Measurements from ENCODE around the gene OR10G8.
"Not testable (repeated sequence)": the region's sequence is repeated elsewhere in the genome, so short reads cannot be mapped to it uniquely, and the experiment has no call there.

Gene OR10G8, protein sequence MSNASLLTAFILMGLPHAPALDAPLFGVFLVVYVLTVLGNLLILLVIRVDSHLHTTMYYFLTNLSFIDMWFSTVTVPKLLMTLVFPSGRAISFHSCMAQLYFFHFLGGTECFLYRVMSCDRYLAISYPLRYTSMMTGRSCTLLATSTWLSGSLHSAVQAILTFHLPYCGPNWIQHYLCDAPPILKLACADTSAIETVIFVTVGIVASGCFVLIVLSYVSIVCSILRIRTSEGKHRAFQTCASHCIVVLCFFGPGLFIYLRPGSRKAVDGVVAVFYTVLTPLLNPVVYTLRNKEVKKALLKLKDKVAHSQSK

DNA sequence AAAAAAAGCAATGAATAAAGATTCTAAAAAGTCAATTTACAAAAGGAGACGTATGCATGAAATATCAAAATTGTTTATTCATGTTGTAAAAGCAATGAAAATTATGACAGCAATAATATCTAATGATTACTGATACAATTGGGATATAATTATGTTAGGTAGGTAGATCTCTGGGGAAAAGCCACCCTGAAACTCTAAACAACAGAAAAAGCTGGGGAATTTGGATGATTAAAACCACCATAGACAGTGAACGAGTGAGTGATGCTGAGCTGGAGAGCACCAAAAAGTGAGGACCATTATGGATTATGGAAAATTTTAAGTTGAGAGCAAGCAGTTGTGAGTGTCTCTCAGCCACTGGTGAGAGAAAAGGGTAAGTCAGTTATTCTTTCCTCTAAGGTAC lies at the start of gene OR10G8:
Gene OR10G8, plus strand, starts transcription at position 301 of the 400 bp plus-strand sequence. CDS start 2,825 bp downstream, outside the sequence.
- DNase-seq: no peak

DNA sequence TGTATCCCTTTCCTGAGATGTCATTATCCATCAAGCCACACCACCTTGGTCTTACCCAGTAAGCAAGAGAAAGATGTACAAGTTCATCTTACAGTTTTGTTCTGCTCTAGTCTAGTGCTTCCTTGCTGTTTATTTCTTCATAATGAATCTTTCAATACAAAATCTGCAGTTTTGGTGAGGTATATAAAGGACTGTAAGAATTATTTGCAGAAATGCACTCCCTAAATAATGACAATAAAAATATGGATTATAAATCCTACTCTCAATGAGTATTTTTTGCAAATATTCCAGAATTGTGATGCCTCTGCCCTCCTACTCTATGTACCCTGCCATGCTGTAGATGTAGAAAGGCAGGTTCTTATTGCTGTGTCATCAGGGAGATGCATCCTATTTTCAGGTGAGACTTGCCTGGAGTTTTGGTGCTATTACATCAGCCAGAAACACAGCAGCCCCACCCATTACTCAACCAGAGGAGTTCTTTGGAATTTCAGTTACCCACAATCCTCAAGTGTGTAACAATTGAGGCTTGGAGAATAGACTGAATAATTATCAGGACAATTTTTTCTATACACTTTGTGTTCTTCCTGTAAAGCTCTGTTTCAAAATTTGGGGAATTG lies 48.8 kb upstream of the OR10G8 start, which contains the start of gene OR10S1:
Gene OR10S1, minus strand, starts transcription at position 51 of the 617 bp plus-strand sequence. CDS start 117 bp downstream, outside the sequence.
- DNase-seq: no peak

DNA sequence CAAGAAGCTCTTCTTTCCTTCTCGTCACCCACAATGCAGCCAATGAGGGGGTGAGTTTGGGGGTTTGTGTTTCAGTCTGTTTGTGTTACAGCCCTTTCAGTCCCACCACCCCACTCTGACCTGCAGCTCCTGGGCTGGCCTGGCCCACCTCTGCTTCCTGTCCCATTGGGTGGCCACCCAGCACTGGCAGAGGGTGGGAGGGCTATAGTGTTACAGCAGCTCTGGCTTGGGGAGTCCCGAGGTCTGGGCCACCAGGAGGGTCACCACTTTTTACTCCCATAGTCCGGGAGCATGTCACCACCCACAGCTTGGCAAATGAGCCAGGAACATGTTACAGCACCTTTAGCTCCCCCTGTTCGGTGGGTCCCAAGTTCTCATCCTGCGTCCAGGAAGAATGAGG lies 47.3 kb upstream of the OR10G8 start:
- DNase-seq: no peak

DNA sequence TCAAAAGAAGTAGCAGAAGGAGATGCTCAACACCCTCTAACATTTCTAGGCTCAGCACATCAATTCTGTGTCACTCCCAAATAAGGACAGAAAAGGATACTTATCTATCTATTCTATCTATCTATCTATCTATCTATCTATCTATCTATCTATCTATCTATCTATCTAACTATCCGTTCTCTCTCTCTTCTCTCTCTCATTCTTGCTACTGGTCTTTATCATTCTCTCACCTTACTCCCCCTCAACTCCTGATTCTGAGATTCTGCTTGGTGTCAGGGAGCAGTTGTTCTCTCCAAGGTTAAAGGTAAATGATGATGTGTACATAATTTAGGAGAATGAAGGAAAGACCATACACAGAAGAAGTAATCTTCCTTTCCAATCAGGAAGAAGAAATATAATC lies 31.5 kb upstream of the OR10G8 start, which contains the start of gene OR10G6:
Gene OR10G6, minus strand, starts transcription at position 43 of the 400 bp plus-strand sequence. Its CDS starts 0 bp downstream, at position 43.
- DNase-seq: no peak

DNA sequence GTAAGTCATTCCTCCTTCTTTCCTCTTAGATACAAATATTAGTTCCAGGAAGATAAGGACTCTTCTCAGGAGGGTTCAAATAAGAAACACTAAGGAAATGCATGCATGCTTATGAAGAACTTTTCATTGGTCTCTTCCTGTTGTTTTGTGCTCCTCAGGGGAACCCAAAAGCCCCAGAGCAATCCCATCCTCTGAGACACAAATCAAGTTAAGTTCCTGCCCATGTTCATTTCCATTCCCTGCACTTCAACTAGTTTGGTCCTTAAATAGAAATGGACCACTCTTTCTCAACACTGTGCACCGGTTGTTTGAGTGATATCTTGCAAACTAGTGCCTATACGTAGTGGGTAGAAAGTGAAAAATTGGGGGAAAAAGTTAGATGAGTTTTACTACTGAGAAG lies 13.9 kb upstream of the OR10G8 start, which contains the start of gene OR10G4:
Gene OR10G4, plus strand, starts transcription at position 301 of the 400 bp plus-strand sequence. CDS start 2,578 bp downstream, outside the sequence.
- no peak for DNase-seq

DNA sequence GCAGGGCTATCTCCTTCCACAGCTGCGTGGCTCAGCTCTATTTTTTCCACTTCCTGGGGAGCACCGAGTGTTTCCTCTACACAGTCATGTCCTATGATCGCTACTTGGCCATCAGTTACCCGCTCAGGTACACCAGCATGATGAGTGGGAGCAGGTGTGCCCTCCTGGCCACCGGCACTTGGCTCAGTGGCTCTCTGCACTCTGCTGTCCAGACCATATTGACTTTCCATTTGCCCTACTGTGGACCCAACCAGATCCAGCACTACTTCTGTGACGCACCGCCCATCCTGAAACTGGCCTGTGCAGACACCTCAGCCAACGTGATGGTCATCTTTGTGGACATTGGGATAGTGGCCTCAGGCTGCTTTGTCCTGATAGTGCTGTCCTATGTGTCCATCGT lies 10.8 kb upstream of the OR10G8 start:
- DNase-seq: not testable (repeated sequence)

DNA sequence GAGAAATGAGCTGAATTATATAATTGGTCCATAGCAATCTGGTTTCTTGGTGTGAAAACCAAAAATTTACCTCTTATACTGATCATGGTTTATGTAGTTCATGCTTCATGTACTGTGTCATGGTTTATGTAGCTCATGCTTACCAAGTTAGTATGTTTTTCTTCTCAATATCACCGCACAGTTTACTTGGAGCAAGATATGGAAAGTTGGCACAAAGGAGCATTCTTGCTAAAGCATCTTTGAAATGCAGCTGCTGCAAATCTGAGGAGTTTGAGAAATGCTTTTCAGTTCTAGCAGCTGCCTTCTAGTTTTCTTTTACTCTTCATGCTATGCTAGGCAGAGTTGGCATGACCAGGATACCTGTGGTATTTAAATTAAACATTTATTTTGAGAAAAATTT lies 10.1 kb downstream of the OR10G8 start:
- no peak for DNase-seq

DNA sequence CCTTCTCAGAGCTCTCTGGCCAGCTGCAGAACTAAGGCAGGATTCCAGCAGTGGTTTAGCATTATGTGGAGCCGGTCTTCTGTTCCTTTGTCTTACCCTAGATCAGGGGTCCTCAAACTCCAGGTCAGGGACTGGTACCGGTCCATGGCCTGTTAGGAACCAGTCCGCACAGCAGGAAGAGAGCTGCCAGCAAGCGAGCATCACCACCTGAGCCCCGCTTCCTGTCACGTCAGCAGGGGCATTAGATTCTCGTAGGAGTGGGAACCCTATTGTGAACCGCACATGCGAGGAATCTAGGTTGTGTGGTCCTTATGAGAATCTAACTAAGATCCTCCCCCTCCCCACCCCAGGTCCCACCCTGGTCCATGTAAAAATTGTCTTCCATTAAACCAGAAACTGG lies 13.0 kb downstream of the OR10G8 start:
- no peak for DNase-seq

DNA sequence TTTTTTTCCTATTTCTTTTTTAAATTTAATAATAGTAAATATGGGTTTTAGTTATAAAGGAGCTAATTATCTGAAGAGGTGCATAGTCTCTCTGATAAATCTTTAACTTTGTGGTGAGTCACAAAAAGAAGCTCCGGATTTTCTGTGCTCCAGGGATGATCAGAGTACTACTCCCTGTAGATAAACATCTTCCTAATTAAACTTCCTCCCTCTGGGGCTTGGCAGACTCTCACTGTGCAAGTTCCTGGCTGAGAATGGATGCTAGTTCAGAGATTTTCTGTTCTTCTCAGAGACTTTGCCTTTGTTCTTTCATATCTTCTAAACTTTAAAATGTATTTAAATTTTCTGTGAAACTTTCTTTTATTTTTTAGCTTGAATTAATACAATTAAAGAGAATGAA lies 14.7 kb downstream of the OR10G8 start, which contains the start of gene OR10G7:
Gene OR10G7, minus strand, starts transcription at position 72 of the 400 bp plus-strand sequence. CDS start 2,324 bp downstream, outside the sequence.
- no peak for DNase-seq

DNA sequence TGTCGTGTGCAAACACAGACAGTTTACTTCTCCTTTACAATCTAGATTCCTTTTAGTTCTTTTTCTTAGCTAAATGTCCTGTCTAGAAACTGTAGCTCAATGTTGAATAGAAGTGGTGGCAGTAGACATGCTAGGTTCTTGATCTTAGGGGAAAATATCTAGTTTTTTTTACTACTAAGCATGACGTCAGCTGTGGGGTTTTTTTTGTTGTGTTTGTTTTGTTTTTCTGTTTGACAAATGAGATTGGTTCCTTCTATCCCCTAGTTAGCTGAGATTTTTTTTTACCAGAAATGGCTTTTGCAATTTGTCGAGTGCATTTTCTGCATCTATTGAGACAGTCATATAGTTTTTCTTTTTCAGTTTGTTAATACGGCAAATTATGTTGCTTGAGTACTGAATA lies 16.8 kb downstream of the OR10G8 start:
- no peak for DNase-seq

DNA sequence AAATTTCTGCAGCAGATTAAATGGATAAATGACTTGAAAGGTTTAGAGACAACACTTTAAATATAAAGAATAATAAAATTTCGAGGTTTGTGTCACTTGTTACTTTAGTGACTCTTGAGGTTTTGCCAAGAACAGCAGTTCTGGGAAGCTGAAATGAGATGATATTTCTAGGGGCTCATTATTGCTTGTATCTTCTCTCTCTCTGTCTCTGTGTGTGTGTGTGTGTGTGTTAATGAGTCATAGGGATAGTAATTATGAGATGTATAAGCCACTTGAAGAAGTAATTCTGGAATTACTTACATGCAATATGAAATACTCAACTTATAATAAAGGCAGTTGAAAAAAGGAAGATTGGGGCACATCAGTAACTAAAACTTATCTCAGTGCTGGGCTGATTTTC lies 24.1 kb downstream of the OR10G8 start:
- no peak for DNase-seq

DNA sequence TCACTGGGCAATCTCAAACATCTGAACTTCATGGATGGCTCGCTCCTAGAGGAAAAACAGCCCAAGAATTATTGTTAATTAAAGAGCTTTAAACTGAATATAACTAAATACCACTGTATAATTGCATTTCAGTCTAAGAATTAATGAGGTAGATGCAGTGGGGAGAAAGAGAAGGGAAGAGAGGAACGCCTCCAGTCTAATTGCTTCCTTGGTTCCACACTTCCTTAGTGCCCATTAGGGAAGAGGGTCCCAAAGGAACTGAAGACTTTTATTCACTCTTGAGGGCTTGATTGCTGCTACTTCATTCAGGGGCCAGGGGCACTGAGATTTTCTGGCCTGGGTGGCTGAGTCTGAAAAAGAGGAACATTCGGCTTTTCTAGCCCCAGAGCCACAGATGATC lies 26.4 kb downstream of the OR10G8 start:
- no peak for DNase-seq

DNA sequence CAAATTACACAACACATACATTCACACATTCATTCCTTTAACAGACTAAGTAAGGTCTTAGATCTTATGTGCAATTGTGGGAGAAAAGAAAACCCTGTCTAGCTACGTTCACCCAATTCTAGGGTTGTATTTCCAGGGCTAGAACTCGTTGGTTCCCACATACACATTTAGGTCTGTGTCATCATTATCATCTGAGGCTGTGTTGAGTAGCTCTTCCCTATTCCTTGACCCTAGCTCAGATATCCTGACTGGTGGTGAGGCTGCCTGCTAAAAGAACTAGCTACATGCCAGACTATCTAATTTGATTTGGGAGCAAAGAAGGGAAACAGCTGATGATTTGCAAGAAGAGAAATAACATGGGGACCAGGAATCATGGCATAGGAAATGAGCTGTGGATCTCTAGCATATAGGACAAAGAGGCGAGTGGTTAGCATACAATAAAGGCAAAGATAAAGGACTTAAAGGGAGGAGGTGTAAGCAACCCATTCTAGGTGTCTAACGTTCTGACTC lies 42.1 kb downstream of the OR10G8 start:
- DNase-seq: peak; percentile 27

DNA sequence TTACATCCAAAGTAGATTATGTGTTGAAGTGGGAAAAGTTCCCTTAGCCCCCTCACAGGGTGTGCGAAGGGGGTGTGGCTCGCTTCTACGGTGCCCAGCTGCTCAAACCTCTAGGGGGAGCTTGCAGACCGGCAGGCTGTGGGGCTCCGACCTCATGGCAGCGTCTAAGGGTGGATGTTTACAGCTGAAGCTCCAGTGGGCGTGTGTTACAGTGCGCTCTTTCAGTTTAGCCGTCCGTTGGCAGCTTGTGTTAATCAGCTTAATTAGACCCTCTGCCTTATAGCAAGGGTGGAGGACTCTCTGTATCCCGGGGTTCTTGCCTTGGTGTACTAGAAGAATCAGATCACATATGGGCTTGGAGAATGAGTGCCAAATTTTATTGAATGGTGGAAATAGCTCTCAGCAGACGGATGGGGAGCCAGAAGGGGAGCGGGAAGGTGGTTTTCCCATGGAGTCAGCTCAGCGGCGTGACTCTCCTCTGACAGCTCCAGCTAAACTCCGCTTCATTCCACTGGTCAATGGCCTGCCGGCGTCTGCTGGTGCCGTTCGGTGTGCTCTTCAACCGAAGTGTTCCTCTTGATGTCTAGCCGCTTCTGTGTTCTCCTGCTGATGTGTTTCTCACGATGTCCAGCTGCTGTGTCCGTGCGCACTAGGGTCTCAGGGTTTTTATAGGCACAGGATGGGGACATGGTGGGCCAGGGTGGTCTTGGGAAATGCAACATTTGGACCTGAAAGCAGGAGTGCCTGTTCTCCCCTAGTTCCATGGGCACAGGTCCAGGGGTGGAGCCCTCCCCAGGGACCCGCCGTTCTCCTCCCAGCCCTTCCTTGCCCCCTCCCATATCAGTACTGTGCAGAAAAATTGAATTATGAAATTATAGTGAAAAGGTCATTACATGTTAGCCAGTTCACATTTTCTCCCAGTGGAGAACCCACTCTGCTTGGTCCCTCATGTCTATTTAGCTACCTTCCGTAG lies 43.1 kb downstream of the OR10G8 start:
- DNase-seq: peak; percentile 78

DNA sequence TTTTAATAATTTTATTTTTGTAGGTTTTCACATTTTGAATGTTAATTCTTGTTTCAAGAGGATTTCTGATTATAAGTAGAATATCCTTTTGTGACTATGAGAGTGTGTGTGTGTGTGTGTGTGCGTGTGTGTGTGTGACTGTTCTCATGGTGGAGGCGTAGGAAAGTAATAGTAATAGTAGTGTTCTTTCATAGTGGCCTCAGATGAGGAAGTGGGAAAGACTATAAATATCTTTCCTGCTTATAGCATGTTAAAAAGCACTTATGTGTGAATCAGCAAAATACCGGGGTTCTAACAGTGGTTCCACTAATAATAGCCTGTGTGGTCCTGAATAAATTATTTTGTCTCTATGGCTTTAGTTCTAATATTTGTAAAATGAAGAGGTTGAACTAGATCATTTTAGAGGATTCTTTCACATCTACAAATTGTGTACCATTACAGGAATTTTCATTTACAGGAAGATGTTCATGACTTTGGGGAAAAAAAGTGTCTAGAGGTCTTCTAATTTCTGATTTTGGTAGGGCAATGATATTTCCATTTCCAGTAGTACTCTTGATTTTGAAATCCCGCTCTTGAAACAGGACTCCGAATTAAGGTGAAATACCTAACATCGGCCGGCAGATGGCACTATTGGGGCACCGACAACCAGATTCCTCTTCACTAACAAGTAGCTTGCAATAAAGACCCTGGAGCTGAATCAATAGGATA lies 44.5 kb downstream of the OR10G8 start:
- DNase-seq: peak; percentile 86

DNA sequence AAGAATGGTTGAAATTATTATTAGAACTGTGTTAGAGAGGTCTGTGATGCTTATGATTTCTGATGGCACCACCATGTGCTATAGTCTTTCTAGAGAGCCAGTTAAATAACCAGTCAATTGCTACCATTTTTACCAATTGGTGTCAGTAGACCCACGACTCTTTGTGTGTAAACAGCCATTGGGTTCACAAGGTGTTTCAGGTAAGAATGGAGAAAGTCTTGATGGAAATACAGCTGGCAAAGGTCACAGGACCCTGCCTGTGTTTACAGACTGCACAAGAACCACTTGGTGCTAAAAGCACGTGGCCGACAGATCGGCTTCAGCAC lies 45.0 kb downstream of the OR10G8 start:
- no peak for DNase-seq

DNA sequence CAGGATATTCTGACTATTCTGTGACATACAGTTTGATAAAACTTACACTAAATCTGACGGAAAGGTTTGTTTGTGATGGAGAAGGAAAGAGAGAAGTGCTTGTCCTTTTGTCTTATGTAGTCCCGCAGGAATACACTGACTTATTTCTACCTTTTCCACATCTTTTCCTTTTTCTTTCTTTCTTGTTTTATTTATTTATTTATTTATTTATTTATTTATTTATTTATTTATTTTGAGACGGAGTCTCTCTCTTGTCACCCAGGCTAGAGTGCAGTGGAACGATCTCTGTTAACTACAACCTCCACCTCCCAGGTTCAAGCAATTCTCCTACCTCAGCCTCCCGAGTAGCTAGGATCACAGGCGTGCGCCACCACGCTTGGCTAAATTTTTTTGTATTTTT lies 45.5 kb downstream of the OR10G8 start:
- DNase-seq: no peak

DNA sequence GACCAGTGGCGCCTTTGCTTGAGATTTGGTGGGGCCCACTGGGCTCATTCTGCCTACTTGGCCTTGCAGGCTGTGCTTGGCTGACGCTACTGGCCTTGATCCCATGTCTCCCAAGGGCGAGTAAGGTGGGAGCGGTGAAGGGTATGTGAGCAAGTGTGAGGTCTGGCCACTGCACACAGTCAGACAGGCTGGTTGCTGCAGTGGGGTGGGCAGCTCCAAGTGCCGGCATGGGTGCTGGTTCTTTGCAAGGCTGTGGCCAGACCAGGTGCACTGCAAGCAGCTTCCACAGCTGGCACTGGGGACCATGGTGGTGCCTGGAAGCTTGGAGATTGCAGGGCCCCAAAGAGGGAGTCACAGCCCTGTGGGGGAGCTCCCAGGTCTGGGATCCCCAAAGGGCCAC lies 48.0 kb downstream of the OR10G8 start:
- no peak for DNase-seq

DNA sequence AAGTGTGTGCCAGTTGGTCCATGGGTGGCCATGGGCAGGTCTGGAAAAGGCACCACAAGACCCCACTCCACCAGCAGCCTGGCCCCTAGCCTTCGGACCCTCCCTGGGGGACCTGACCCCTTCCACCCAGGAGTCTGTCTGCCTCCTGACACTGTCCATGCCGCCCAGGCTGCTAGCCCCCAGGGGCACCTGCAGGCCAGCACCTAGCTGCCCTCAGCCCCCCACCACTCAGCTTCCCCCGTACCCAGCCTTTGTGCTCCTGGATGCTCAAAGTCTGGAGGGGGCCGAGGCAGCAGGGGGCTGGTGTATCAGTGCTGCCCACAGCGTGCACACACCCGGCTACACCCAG lies 48.9 kb downstream of the OR10G8 start:
- no peak for DNase-seq

DNA sequence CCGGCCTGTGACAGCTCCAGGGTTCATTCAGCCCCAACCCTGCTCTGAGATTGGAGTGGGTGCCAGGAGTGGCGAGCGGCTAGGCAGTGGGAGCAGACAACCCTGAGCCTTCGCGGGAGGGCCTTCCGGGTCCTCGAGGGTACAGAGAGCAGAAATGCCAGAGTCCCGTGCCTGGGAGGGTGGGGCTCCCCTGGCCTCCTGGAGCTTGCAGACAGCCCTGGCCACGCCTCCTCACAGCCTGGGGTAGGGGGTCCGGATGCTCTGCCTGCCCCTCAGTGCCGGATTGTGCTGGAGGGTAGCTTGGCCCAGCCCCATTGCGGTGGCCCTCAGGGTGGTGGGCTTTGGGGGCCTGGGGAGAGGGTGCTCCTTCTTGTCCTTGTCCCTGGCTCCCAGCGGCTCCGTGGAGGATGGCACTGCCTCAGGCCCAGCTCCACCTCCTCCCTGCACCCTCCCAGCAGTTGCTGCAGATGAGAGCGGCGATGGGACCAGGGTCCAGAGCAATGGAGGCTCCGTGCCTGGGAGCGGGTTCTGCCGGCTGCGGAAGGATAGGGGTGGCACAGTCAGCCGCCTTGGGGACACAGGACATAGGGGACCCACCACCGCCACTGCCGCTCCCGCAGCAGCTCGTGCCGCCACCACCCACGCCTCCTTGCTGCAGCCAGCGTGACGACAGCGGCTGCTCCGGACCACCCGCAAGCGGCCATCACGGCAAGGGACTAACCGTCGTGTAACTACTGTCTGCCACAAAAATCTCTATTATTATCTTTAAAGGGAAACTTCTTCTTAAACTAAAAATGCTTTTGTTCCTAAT lies 49.4 kb downstream of the OR10G8 start:
- peak; percentile 38 for DNase-seq

DNA sequence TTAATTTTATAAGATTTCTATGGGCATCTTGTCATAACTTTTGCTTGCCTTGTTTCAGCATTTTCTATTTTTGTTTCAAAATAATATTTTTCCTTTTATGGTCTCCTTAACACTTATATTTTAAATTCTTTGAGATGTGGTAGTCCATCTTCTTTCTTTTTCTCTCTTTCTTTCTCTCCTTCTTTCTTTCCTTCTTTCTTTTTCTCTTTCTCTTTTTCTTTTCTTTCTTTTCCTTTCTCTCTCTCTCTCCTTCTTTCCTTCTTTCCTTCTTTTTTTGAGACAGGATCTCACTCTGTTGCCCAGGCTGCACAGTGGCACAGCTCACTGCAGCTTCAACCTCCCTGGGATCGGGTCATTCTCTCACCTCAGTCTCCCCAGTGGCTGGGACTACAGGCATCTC lies 50.7 kb downstream of the OR10G8 start:
- no peak for DNase-seq
